ENCODE measurements around the gene SLC31A1. TPM values are rescaled to one million over a fixed set of nuclear protein-coding genes. Genes with fewer than 3 reads are reported as not detected.

The SLC31A1 gene
- total and polyA plus RNA-seq, 2 experiments from 2014 or later: 15.0 to 32.1 TPM

- H3K27ac Mint-ChIP-seq: no peak overlapping the region
Measured at GRCh38 chr9:113299800-113300292, 78.5 kb downstream of the SLC31A1 start.

More at GRCh38 chr9:113299800-113300292, 78.5 kb downstream of the SLC31A1 start:
- H3F3A ChIP-seq (replicated peaks; ENCODE audit: low read depth): no peaks in the 10 kb centered on the region
- Mint-ChIP-seq H3K36me3 (ENCODE audit: low read depth) (no peaks in the 10 kb centered on the region; the same call in 2 of the 3 replicates), H3K9me3 (no peaks in the 10 kb centered on the region), H3K4me1 (peaks cover 7% of the 10 kb centered on the region; the same call in 2 of the 3 replicates), H3K4me3 (no peak overlapping the region), H3K27me3 (ENCODE audit: insufficient read depth, low read depth, poor library complexity) (peaks cover 7% of the 10 kb centered on the region)
- no peak overlapping the region for H3K4me2 ChIP-seq
- TF ChIP-seq ZNF114 (CRISPR knock-in tag; IDR thresholded peaks at IDR 0.05): no peak
- TF ChIP-seq ZNF331 (CRISPR knock-in tag; IDR thresholded peaks at IDR 0.05; ENCODE audit: low read depth): no peak
- TF ChIP-seq STAT1 (IDR thresholded peaks at IDR 0.05; ENCODE audit: unreplicated experiment): no peak
- TF ChIP-seq EZH2 (IDR thresholded peaks at IDR 0.05; ENCODE audit: low read depth, unreplicated experiment): no peak
- TF ChIP-seq JUNB (IDR thresholded peaks at IDR 0.05; ENCODE audit: unreplicated experiment): no peak
- no peak for TF ChIP-seq ETS1 (IDR thresholded peaks at IDR 0.05)
- TF ChIP-seq NANOG (IDR thresholded peaks at IDR 0.05; ENCODE audit: borderline replicate concordance): no peak
- TF ChIP-seq CTCF (conservative IDR thresholded peaks at IDR 0.05; ENCODE audit: low read depth in 2 of 2): no peak
- no peak for TF ChIP-seq ZNF462 (CRISPR knock-in tag; IDR thresholded peaks at IDR 0.05)
- no peak for TF ChIP-seq CREB1 (CRISPR knock-in tag; IDR thresholded peaks at IDR 0.05; ENCODE audit: low read depth)
- no peak for TF ChIP-seq POLR2AphosphoS5 (IDR thresholded peaks at IDR 0.05; ENCODE audit: low read depth)
- TF ChIP-seq REST (IDR thresholded peaks at IDR 0.05; ENCODE audit: unreplicated experiment): no peak
- TF ChIP-seq EZH2phosphoT487 (IDR thresholded peaks at IDR 0.05; ENCODE audit: unreplicated experiment): no peak
- H3K9me2 ChIP-seq (ENCODE audit: insufficient read depth): no peaks in the 10 kb centered on the region
- H3K27me3 ChIP-seq (ENCODE audit: insufficient read depth): no peaks in the 10 kb centered on the region
- H4K20me1 ChIP-seq (replicated peaks; ENCODE audit: insufficient read depth): no peaks in the 10 kb centered on the region
- no peak overlapping the region for H3K4me3 ChIP-seq
- no peaks in the 10 kb centered on the region for H3K4me1 ChIP-seq (ENCODE audit: insufficient read depth)
- H3K79me2 ChIP-seq (replicated peaks; ENCODE audit: insufficient read depth): no peaks in the 10 kb centered on the region
- no peak for DNase-seq (ENCODE audit: low spot score)
- no peak overlapping the region for H3K27ac ChIP-seq (ENCODE audit: low read depth)
- no peaks in the 10 kb centered on the region for H3K36me3 ChIP-seq (ENCODE audit: insufficient read depth)
- H2AFZ ChIP-seq: no peak overlapping the region
- ATAC-seq: no peak

Data from GM23338 (cell line).